Esophagus muscularis mucosa (tissue), 4 donors: ENCODE data around the gene GRP.

Experiments used
- CTCF ChIP-seq, 3 experiments: fragments of 200-600 bp in 2 of 3; fragments of 450-650 bp in 1 of 3; sonication (generic) in 2 of 3; IDR thresholded peaks; one replicate each; pipeline ENCODE4 v1.5.1; 2017 to 2019; ENCODE audit warnings: antibody characterized with exemption in 3 of 3, mild to moderate bottlenecking in 2 of 3, moderate library complexity in 1 of 3
- EP300 ChIP-seq: sonication (generic); formaldehyde crosslinking; IDR thresholded peaks from one replicate; pipeline ENCODE4 v1.6.1; 2017; ENCODE audit warnings: antibody characterized with exemption
- POLR2A ChIP-seq: fragments of 450-650 bp; IDR thresholded peaks from one replicate; pipeline ENCODE4 v1.6.1; 2017; ENCODE audit warnings: antibody characterized with exemption, moderate library complexity, mild to moderate bottlenecking, low read depth

- no peak for TF ChIP-seq POLR2A
- no peak for TF ChIP-seq CTCF (IDR thresholded peaks at IDR 0.05)
- TF ChIP-seq EP300 = no peak
Measured at GRCh38 chr18:59274533-59274928, 54.6 kb downstream of the GRP start.
